ENCODE data around the gene PHF24.

Gene PHF24

GRCh38 chr9:34992376-34992951 is 34.4 kb downstream of the PHF24 start:
- ATAC-seq: no peak
- TF ChIP-seq PATZ1 (CRISPR knock-in tag; IDR thresholded peaks at IDR 0.05; ENCODE audit: borderline replicate concordance) (peak; percentile 57; the same call in 1 of the 2 replicates), TSHZ2 (CRISPR knock-in tag; IDR thresholded peaks at IDR 0.05) (no peak)

- ATAC-seq: no peak; the same call in 2 of the 3 replicates
- TF ChIP-seq PATZ1 (CRISPR knock-in tag; IDR thresholded peaks at IDR 0.05; ENCODE audit: borderline replicate concordance): 0 out of 2 replicates have a peak, but pooled peaks have one; percentile 14
- no peak for TF ChIP-seq ZNF8 (CRISPR knock-in tag; IDR thresholded peaks at IDR 0.05)
Observed at GRCh38 chr9:34993502-34994259, 35.6 kb downstream of the PHF24 start.

GRCh38 chr9:34994260-34994899 is 36.3 kb downstream of the PHF24 start:
- ATAC-seq: peak; percentile 62
- TF ChIP-seq TSHZ2 (CRISPR knock-in tag; IDR thresholded peaks at IDR 0.05): no peak
- TF ChIP-seq ZNF565 (CRISPR knock-in tag; conservative IDR thresholded peaks at IDR 0.05; ENCODE audit: low read depth): no peak
- no peak for TF ChIP-seq CSDC2 (CRISPR knock-in tag; IDR thresholded peaks at IDR 0.05)
- TF ChIP-seq ZNF8 (CRISPR knock-in tag; IDR thresholded peaks at IDR 0.05): no peak
- no peak for TF ChIP-seq ISL1 (CRISPR knock-in tag; IDR thresholded peaks at IDR 0.05)

- no peak for ATAC-seq
- TF ChIP-seq POU6F1 (CRISPR knock-in tag; IDR thresholded peaks at IDR 0.05; ENCODE audit: borderline replicate concordance, low read depth) (no peak), ZNF8 (CRISPR knock-in tag; IDR thresholded peaks at IDR 0.05) (no peak), BACH2 (CRISPR knock-in tag; IDR thresholded peaks at IDR 0.05; ENCODE audit: borderline replicate concordance) (no peak), RARB (CRISPR knock-in tag; IDR thresholded peaks at IDR 0.05) (no peak), SNAI2 (CRISPR knock-in tag; IDR thresholded peaks at IDR 0.05) (no peak), CSDC2 (CRISPR knock-in tag; IDR thresholded peaks at IDR 0.05) (no peak), ZNF565 (CRISPR knock-in tag; conservative IDR thresholded peaks at IDR 0.05; ENCODE audit: low read depth) (no peak), TCF4 (CRISPR knock-in tag; IDR thresholded peaks at IDR 0.05; ENCODE audit: borderline replicate concordance) (no peak), ZNF70 (CRISPR knock-in tag; IDR thresholded peaks at IDR 0.05) (no peak), GLIS3 (CRISPR knock-in tag; IDR thresholded peaks at IDR 0.05) (no peak), ZFP30 (CRISPR knock-in tag; IDR thresholded peaks at IDR 0.05) (no peak), TSHZ2 (CRISPR knock-in tag; IDR thresholded peaks at IDR 0.05) (no peak), PATZ1 (CRISPR knock-in tag; IDR thresholded peaks at IDR 0.05; ENCODE audit: borderline replicate concordance) (no peak)
Observed at GRCh38 chr9:34994900-34995669, 37.0 kb downstream of the PHF24 start.
